B cell (primary cell): ENCODE results near the gene TP53BP1.

Experiments used
- CTCF ChIP-seq: fragments of 200-600 bp; IDR thresholded peaks from one replicate; pipeline ENCODE4 v1.8.0; 2022; ENCODE audit warnings: antibody characterized with exemption, mild to moderate bottlenecking
- EZH2 ChIP-seq: IDR thresholded peaks from 2 replicates; pipeline ENCODE4 v1.6.1; 2012; ENCODE audit warnings: borderline replicate concordance, low read depth, mild to moderate bottlenecking, moderate library complexity, low read length; ENCODE audit not compliant: insufficient read depth, poor library complexity, severe bottlenecking

- TF ChIP-seq CTCF, result no peak
- no peak for TF ChIP-seq EZH2
Measured at GRCh38 chr15:43531018-43531670, 38.2 kb upstream of the TP53BP1 start.
